ENCODE data around the gene ADK. TPM values are rescaled to one million over a fixed set of nuclear protein-coding genes. Genes with fewer than 3 reads are reported as not detected.
A peak's percentile ranks its signal among the peaks of the same experiment; 100 is the strongest.

ADK gene
- polyA plus RNA-seq, 1 experiment: 19.4 TPM

DNA sequence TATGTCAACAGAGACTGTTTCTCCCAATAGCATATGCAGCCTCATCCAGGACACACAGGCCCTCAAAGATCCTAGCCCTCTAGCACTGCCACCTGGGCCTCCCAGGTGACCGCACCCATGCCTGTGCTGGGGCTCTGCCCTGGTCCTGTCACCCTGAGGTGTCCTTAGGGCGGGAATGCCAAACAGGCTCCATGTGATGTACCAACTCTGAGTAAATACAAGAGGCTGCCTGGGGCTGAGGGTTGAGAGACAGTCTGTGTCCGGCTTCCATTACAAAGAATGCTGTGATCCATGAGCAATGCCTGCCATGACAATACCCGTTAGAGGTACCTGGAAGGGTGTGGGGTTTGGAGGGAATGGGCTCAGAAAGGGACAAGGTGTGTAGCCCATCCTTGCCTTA is 592.4 kb downstream of the ADK start:
- Histone ChIP-seq H3K36me3 (ENCODE audit: control insufficient read depth, insufficient read depth, low read length) (no peaks in the 10 kb centered on the region), H3K4me3 (ENCODE audit: low read depth, low read length) (no peak overlapping the region), H3K27me3 (ENCODE audit: control insufficient read depth, insufficient read depth, low read length) (no peaks in the 10 kb centered on the region)
- CTCF ChIA-PET: no interaction called here
- no peak for DNase-seq (ENCODE audit: low read depth)
- POLR2A ChIA-PET: no interaction called here
- no peak for TF ChIP-seq CTCF (IDR thresholded peaks at IDR 0.05; ENCODE audit: insufficient read depth, low read depth, low read length)

- ChIA-PET CTCF (no interaction called here), POLR2A (no interaction called here)
These were observed 594.4 kb downstream of the ADK start for GRCh38 chr10:74745449-74745848.

DNA sequence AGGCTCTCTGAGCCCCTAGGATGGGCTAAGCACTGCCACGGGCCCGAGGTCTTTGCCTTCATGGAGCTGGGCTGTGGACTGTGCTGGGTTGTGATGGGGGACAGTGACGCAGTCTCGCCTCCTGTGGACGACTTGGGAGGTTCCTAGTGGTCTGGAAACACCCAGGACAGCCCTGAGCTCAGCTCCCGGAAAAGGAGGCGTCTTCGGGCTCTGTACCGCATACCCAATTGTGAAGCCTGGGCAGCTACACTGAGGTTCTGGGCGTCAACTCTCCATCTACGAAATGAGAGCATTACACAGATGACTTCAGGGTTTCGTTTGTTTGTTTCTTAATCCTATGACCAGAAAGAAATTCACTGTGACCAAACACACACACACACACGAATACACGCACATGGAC is 595.8 kb downstream of the ADK start:
- peak; percentile 6 for DNase-seq (ENCODE audit: low read depth)
- ChIA-PET POLR2A (no interaction called here), CTCF (no interaction called here)
- Histone ChIP-seq H3K27me3 (ENCODE audit: control insufficient read depth, insufficient read depth, low read length) (no peaks in the 10 kb centered on the region), H3K36me3 (ENCODE audit: control insufficient read depth, insufficient read depth, low read length) (no peaks in the 10 kb centered on the region), H3K4me3 (ENCODE audit: low read depth, low read length) (no peak overlapping the region)
- TF ChIP-seq CTCF (IDR thresholded peaks at IDR 0.05; ENCODE audit: insufficient read depth, low read depth, low read length): no peak

More at GRCh38 chr10:74745449-74745848, 594.4 kb downstream of the ADK start:
- no peak for TF ChIP-seq CTCF (IDR thresholded peaks at IDR 0.05; ENCODE audit: insufficient read depth, low read depth, low read length)
- no peak for DNase-seq (ENCODE audit: low read depth)
- H3K4me3 ChIP-seq (ENCODE audit: low read depth, low read length): no peak overlapping the region
- H3K36me3 ChIP-seq (ENCODE audit: control insufficient read depth, insufficient read depth, low read length): no peaks in the 10 kb centered on the region
- H3K27me3 ChIP-seq (ENCODE audit: control insufficient read depth, insufficient read depth, low read length): no peaks in the 10 kb centered on the region

DNA sequence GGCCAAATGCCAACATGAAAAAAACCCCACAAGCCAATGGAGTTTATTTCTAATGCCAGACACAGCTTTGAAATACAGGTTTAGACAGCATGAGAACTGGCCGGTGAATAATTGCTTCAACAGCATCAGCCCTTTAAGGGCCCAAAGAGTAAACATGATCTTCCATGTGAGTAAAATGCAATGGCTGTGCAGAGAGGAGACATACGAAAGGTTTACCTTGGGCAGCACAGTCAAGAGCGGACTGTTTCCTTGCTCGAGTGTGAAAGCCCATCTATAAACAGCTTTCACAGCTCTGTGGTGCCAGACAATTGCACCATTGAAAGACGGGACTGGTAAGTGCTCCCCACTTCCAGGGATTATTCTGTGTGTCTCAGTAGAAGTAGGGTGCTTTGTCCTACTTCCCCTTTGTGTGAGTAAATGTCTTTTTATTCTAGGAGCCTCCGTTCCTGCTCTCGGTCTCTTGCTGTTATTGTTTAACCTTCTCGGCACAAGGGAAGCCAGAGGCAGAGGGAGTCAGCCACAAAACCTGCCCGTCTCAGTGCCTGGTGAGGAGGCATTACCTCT is 597.5 kb downstream of the ADK start:
- no peak overlapping the region for H3K4me3 ChIP-seq (ENCODE audit: low read depth, low read length)
- no peak for TF ChIP-seq CTCF (IDR thresholded peaks at IDR 0.05; ENCODE audit: insufficient read depth, low read depth, low read length)
- CTCF ChIA-PET: no interaction called here
- no peak for DNase-seq (ENCODE audit: low read depth)
- no peaks in the 10 kb centered on the region for H3K27me3 ChIP-seq (ENCODE audit: control insufficient read depth, insufficient read depth, low read length)
- no peaks in the 10 kb centered on the region for H3K36me3 ChIP-seq (ENCODE audit: control insufficient read depth, insufficient read depth, low read length)
- POLR2A ChIA-PET: no interaction called here

GRCh38 chr10:74750848-74751274 is 599.8 kb downstream of the ADK start:
- TF ChIP-seq CTCF (IDR thresholded peaks at IDR 0.05; ENCODE audit: insufficient read depth, low read depth, low read length): no peak
- Histone ChIP-seq H3K36me3 (ENCODE audit: control insufficient read depth, insufficient read depth, low read length) (no peaks in the 10 kb centered on the region), H3K27me3 (ENCODE audit: control insufficient read depth, insufficient read depth, low read length) (no peaks in the 10 kb centered on the region), H3K4me3 (ENCODE audit: low read depth, low read length) (no peak overlapping the region)
- ChIA-PET CTCF (no interaction called here), POLR2A (no interaction called here)
- DNase-seq (ENCODE audit: low read depth): no peak

All from BJ (cell line).